IMR-90 (cell line): ENCODE measurements around the gene LSM12.

ENCODE experiments used
- CEBPB ChIP-seq: IDR thresholded peaks from 2 replicates; pipeline ENCODE4 v1.6.1; 2012; ENCODE audit warnings: low read depth, low read length, improper control_type of control experiment
- CHD1 ChIP-seq: IDR thresholded peaks from 2 replicates; pipeline ENCODE4 v1.6.1; 2012; ENCODE audit warnings: low read depth, low read length, improper control_type of control experiment
- CTCF ChIP-seq: conservative IDR thresholded peaks from 2 replicates; pipeline ENCODE4 v1.5.1; 2012; ENCODE audit warnings: mild to moderate bottlenecking, low read depth, low read length, improper control_type of control experiment
- MAFK ChIP-seq: IDR thresholded peaks from 2 replicates; pipeline ENCODE4 v1.6.1; 2012; ENCODE audit warnings: low read depth, low read length, improper control_type of control experiment
- MAZ ChIP-seq: IDR thresholded peaks from 2 replicates; pipeline ENCODE4 v1.6.1; 2012; ENCODE audit warnings: low read depth, mild to moderate bottlenecking, low read length, improper control_type of control experiment, moderate library complexity, borderline replicate concordance
- MXI1 ChIP-seq: IDR thresholded peaks from 2 replicates; pipeline ENCODE4 v1.6.1; 2012; ENCODE audit warnings: low read depth, mild to moderate bottlenecking, low read length, moderate library complexity, borderline replicate concordance
- POLR2A ChIP-seq: IDR thresholded peaks from 2 replicates; pipeline ENCODE4 v1.6.1; 2012; ENCODE audit warnings: mild to moderate bottlenecking, low read depth, low read length
- RAD21 ChIP-seq: IDR thresholded peaks from 2 replicates; pipeline ENCODE4 v1.6.1; 2012; ENCODE audit warnings: low read length, improper control_type of control experiment
- RCOR1 ChIP-seq: IDR thresholded peaks from 2 replicates; pipeline ENCODE4 v1.6.1; 2012; ENCODE audit warnings: mild to moderate bottlenecking, low read length, improper control_type of control experiment; ENCODE audit not compliant: insufficient replicate concordance
- RFX5 ChIP-seq: IDR thresholded peaks from 2 replicates; pipeline ENCODE4 v1.8.0; 2012; ENCODE audit warnings: low read depth, mild to moderate bottlenecking, low read length, moderate library complexity
- SMC3 ChIP-seq: fragments of 150-350 bp; IDR thresholded peaks from 2 replicates; pipeline ENCODE4 v1.6.1; 2016; ENCODE audit warnings: low read depth, mild to moderate bottlenecking, antibody characterized with exemption, low read length, moderate library complexity
- TF ChIP-seq, protein P1 (sequence below): fragments of 150-350 bp; IDR thresholded peaks from 2 replicates; pipeline ENCODE4 v1.6.1; 2016; ENCODE audit warnings: low read depth, mild to moderate bottlenecking, low read length, moderate library complexity, borderline replicate concordance
- TF ChIP-seq, protein P2 (sequence below): fragments of 150-350 bp; IDR thresholded peaks from 2 replicates; pipeline ENCODE4 v1.6.1; 2017; ENCODE audit warnings: mild to moderate bottlenecking, antibody characterized with exemption, low read length, low read depth

DNA sequence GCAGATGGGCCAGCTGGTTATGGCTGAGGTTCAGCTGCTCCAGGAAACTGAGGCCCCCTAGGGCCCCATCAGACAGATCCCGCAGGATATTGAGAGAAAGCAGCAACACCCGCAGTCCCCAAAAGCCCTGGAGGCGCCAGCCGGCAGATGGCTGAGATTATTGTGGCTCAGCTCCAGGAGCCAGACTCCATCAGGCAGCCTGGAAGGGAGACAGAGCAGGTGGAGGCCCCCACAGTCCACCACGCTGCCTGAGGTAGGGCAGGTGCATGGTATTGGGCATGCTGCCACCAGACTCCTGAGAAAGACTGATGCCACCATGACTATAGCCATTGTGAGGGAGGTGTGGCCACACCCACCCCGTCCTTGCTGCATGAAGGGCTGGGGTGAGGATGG, 42.2 kb downstream of the LSM12 start:
- TF ChIP-seq, protein P1, sequence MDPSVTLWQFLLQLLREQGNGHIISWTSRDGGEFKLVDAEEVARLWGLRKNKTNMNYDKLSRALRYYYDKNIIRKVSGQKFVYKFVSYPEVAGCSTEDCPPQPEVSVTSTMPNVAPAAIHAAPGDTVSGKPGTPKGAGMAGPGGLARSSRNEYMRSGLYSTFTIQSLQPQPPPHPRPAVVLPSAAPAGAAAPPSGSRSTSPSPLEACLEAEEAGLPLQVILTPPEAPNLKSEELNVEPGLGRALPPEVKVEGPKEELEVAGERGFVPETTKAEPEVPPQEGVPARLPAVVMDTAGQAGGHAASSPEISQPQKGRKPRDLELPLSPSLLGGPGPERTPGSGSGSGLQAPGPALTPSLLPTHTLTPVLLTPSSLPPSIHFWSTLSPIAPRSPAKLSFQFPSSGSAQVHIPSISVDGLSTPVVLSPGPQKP, result no peak
- TF ChIP-seq POLR2A (no peak), CEBPB (no peak), CTCF (no peak), SMC3 (no peak), RFX5 (no peak), MXI1 (no peak), RAD21 (no peak), MAFK (no peak), MAZ (no peak), RCOR1 (no peak), CHD1 (no peak)
- TF ChIP-seq, protein P2, sequence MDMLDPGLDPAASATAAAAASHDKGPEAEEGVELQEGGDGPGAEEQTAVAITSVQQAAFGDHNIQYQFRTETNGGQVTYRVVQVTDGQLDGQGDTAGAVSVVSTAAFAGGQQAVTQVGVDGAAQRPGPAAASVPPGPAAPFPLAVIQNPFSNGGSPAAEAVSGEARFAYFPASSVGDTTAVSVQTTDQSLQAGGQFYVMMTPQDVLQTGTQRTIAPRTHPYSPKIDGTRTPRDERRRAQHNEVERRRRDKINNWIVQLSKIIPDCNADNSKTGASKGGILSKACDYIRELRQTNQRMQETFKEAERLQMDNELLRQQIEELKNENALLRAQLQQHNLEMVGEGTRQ, result no peak
